HG02763 (cell line): Measurements from ENCODE around the gene HIRA.

Experiments used
- ATAC-seq: cut with Tn5 transposase; IDR thresholded peaks from one replicate; pipeline ENCODE4 v1.9.1; 2021; ENCODE audit warnings: mild to moderate bottlenecking, moderate library complexity; ENCODE audit not compliant: unreplicated experiment

Gene HIRA

GRCh38 chr22:19410941-19411689, 20.4 kb downstream of the HIRA start:
- no peak for ATAC-seq

GRCh38 chr22:19407649-19408606, 23.6 kb downstream of the HIRA start:
- no peak for ATAC-seq

GRCh38 chr22:19406846-19407245, 24.7 kb downstream of the HIRA start:
- no peak for ATAC-seq

- no peak for ATAC-seq
These were observed 25.2 kb downstream of the HIRA start for GRCh38 chr22:19406281-19406811.

GRCh38 chr22:19405652-19406051, 25.9 kb downstream of the HIRA start:
- no peak for ATAC-seq

- no peak for ATAC-seq
These were observed 26.4 kb downstream of the HIRA start for GRCh38 chr22:19405133-19405532.

- no peak for ATAC-seq
These were observed 26.9 kb downstream of the HIRA start for GRCh38 chr22:19404676-19405075.

- no peak for ATAC-seq
These were observed 28.8 kb downstream of the HIRA start for GRCh38 chr22:19402642-19403191.

- no peak for ATAC-seq
These were observed 30.1 kb downstream of the HIRA start for GRCh38 chr22:19401483-19401882.

- ATAC-seq: no peak
These were observed 30.7 kb downstream of the HIRA start for GRCh38 chr22:19400881-19401280.

GRCh38 chr22:19398652-19399051, 32.9 kb downstream of the HIRA start:
- no peak for ATAC-seq

GRCh38 chr22:19398206-19398605, 33.3 kb downstream of the HIRA start:
- no peak for ATAC-seq

GRCh38 chr22:19397734-19398104, 33.8 kb downstream of the HIRA start:
- ATAC-seq: no peak

- ATAC-seq: no peak
These were observed 34.4 kb downstream of the HIRA start for GRCh38 chr22:19396934-19397733.

- ATAC-seq: no peak
These were observed 35.0 kb downstream of the HIRA start for GRCh38 chr22:19396561-19396933.

GRCh38 chr22:19395276-19395675, 36.3 kb downstream of the HIRA start:
- no peak for ATAC-seq

GRCh38 chr22:19394274-19395050, 37.1 kb downstream of the HIRA start:
- ATAC-seq: no peak

GRCh38 chr22:19393704-19394103, 37.8 kb downstream of the HIRA start:
- ATAC-seq: no peak

- ATAC-seq: no peak
These were observed 44.0 kb downstream of the HIRA start for GRCh38 chr22:19387575-19387974.

GRCh38 chr22:19387038-19387437, 44.5 kb downstream of the HIRA start:
- no peak for ATAC-seq
